ENCODE data around the gene RAD23B.

The RAD23B gene

DNA sequence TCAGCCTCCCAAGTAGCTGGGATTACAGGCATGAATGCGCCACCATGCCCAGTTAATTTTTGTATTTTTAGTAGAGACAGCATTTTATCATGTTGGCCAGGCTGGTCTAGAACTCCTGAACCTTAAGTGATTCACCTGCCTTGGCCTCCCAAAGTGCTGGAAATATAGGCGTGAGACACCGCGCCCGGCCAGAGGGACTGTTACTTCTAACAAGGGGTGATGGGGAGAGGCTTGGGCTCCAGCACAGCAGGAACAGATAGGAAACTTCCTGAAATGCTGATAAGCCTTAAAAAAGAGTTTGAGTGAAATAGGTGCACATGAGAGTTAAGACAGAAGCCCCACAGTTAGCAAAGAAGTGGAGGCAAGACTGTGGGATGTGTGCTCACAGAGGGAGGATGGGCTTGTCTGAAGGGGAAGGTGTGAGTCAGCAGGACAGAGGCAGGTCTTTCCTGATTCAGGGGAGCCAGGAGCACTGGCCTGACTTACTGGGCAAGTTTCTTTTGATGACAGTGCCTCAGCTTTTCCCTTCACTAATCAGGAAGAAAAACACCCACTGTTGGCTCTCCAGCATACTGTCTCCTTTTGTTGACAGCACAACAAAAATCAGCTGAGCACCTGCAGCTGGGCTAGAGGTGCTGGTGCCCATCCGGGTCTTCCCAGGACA, 68.4 kb downstream of the RAD23B start:
- TF ChIP-seq EZH2phosphoT487 (IDR thresholded peaks at IDR 0.05; ENCODE audit: low read depth) (no peak), CTCF (IDR thresholded peaks at IDR 0.05; ENCODE audit: low read depth, low read length) (no peak)
- Histone ChIP-seq H3K27ac (ENCODE audit: low read length) (no peak overlapping the region), H3K4me1 (ENCODE audit: low read length) (no peaks in the 10 kb centered on the region), H4K20me1 (ENCODE audit: insufficient read depth, low read length) (no peaks in the 10 kb centered on the region), H3K36me3 (replicated peaks; ENCODE audit: low read depth, low read length) (no peaks in the 10 kb centered on the region), H2AFZ (ENCODE audit: low read depth, low read length) (no peak overlapping the region), H3K4me2 (ENCODE audit: low read length) (no peak overlapping the region), H3K4me3 (ENCODE audit: low read length) (no peak overlapping the region), H3K9ac (ENCODE audit: low read length) (no peak overlapping the region), H3K9me3 (ENCODE audit: insufficient read depth, low read length) (no peaks in the 10 kb centered on the region), H3K27me3 (ENCODE audit: low read depth, low read length) (peaks cover 12% of the 10 kb centered on the region), H3K79me2 (ENCODE audit: low read length) (no peaks in the 10 kb centered on the region)

- no peaks in the 10 kb centered on the region for H4K20me1 ChIP-seq (ENCODE audit: insufficient read depth, low read length)
- no peak for TF ChIP-seq CTCF (IDR thresholded peaks at IDR 0.05; ENCODE audit: low read depth, low read length)
- no peak overlapping the region for H3K4me3 ChIP-seq (ENCODE audit: low read length)
- no peaks in the 10 kb centered on the region for H3K9me3 ChIP-seq (ENCODE audit: insufficient read depth, low read length)
- H3K4me1 ChIP-seq (ENCODE audit: low read length) = no peaks in the 10 kb centered on the region
- no peak overlapping the region for H2AFZ ChIP-seq (ENCODE audit: low read depth, low read length)
- H3K4me2 ChIP-seq (ENCODE audit: low read length) = no peak overlapping the region
- no peak overlapping the region for H3K9ac ChIP-seq (ENCODE audit: low read length)
- no peak overlapping the region for H3K27ac ChIP-seq (ENCODE audit: low read length)
- H3K79me2 ChIP-seq (ENCODE audit: low read length) = no peaks in the 10 kb centered on the region
- H3K27me3 ChIP-seq (ENCODE audit: low read depth, low read length) = peaks cover 5% of the 10 kb centered on the region
- no peaks in the 10 kb centered on the region for H3K36me3 ChIP-seq (replicated peaks; ENCODE audit: low read depth, low read length)
Measured at GRCh38 chr9:107355394-107355793, 72.3 kb downstream of the RAD23B start.

DNA sequence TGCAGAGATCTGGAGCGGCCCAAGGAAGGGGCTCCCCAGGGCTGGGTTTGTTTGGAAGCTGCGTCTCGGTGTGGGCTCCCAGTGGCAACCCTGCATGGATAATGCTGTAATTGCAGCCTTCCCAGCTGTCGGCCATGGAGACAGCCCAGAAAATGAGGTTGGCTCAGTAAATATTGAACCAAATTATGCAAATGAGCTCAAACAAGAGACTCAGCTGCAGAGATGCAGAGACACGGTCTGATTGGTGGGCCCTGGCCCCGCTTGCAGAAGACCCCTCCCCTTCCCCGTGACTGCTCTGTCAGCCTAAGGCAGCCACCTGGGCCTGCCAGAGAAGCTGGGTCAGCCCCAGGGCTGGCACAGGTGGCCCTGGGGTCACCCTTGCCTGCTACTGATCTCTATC, 75.9 kb downstream of the RAD23B start:
- no peaks in the 10 kb centered on the region for H3K9me3 ChIP-seq (ENCODE audit: insufficient read depth, low read length)
- no peak overlapping the region for H3K27ac ChIP-seq (ENCODE audit: low read length)
- H3K79me2 ChIP-seq (ENCODE audit: low read length) = no peaks in the 10 kb centered on the region
- no peak overlapping the region for H2AFZ ChIP-seq (ENCODE audit: low read depth, low read length)
- no peak overlapping the region for H3K9ac ChIP-seq (ENCODE audit: low read length)
- H4K20me1 ChIP-seq (ENCODE audit: insufficient read depth, low read length) = no peaks in the 10 kb centered on the region
- TF ChIP-seq CTCF (IDR thresholded peaks at IDR 0.05; ENCODE audit: low read depth, low read length) = no peak
- H3K36me3 ChIP-seq (replicated peaks; ENCODE audit: low read depth, low read length) = no peaks in the 10 kb centered on the region
- no peak overlapping the region for H3K4me3 ChIP-seq (ENCODE audit: low read length)
- no peak overlapping the region for H3K4me2 ChIP-seq (ENCODE audit: low read length)
- peaks cover 3% of the 10 kb centered on the region; the same call in 1 of the 2 replicates for H3K4me1 ChIP-seq (ENCODE audit: low read length)
- H3K27me3 ChIP-seq (ENCODE audit: low read depth, low read length) = peaks cover under 1% of the 10 kb centered on the region; the same call in 1 of the 2 replicates

- Histone ChIP-seq H3K27ac (ENCODE audit: low read length) (no peak overlapping the region), H3K79me2 (ENCODE audit: low read length) (no peaks in the 10 kb centered on the region), H3K36me3 (replicated peaks; ENCODE audit: low read depth, low read length) (no peaks in the 10 kb centered on the region), H3K9ac (ENCODE audit: low read length) (no peak overlapping the region), H4K20me1 (ENCODE audit: insufficient read depth, low read length) (no peaks in the 10 kb centered on the region), H3K27me3 (ENCODE audit: low read depth, low read length) (no peaks in the 10 kb centered on the region), H3K9me3 (ENCODE audit: insufficient read depth, low read length) (no peaks in the 10 kb centered on the region), H2AFZ (ENCODE audit: low read depth, low read length) (no peak overlapping the region), H3K4me3 (ENCODE audit: low read length) (no peak overlapping the region), H3K4me1 (ENCODE audit: low read length) (peaks cover 3% of the 10 kb centered on the region; the same call in 1 of the 2 replicates), H3K4me2 (ENCODE audit: low read length) (no peak overlapping the region)
- TF ChIP-seq EZH2phosphoT487 (IDR thresholded peaks at IDR 0.05; ENCODE audit: low read depth) = no peak
- no peak for TF ChIP-seq CTCF (IDR thresholded peaks at IDR 0.05; ENCODE audit: low read depth, low read length)
Measured at GRCh38 chr9:107360098-107360497, 77.0 kb downstream of the RAD23B start.
